HG02970 (cell line): ENCODE data around the gene KPNA3.
A peak's percentile ranks its signal among the peaks of the same experiment; 100 is the strongest.
"Not testable (repeated sequence)": the region's sequence is repeated elsewhere in the genome, so short reads cannot be mapped to it uniquely, and the experiment has no call there.

Experiments used
- ATAC-seq: cut with Tn5 transposase; IDR thresholded peaks from one replicate; pipeline ENCODE4 v1.9.1; 2021; ENCODE audit warnings: mild to moderate bottlenecking, moderate library complexity, moderate number of reproducible peaks; ENCODE audit not compliant: unreplicated experiment, low FRiP score

Gene KPNA3

GRCh38 chr13:49760558-49760957 is 31.9 kb downstream of the KPNA3 start:
- ATAC-seq, result no peak

- no peak for ATAC-seq
Measured at GRCh38 chr13:49759503-49759902, 33.0 kb downstream of the KPNA3 start.

DNA sequence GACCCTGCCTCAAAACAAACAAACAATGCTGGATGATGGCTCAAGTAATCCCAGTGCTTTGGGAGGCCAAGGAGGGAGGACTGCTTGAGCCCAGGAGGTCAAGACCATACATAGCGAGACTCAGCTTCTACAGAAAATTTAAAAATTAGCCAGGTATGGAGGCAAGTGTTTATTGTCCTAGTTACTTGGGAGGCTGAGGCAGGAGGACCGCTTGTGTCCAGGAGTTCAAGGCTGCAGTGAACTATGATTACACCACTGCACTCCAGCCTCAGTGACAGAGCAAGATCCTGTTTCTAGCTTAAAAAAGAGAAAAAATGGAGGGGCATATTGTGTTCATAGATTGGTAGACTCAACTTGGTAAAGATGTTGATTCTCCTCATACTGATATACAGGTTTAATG is 36.2 kb downstream of the KPNA3 start:
- ATAC-seq, result no peak

- no peak for ATAC-seq
Measured at GRCh38 chr13:49754146-49754545, 38.3 kb downstream of the KPNA3 start.

GRCh38 chr13:49749848-49750247 is 42.6 kb downstream of the KPNA3 start:
- no peak for ATAC-seq

GRCh38 chr13:49746111-49746510 is 46.4 kb downstream of the KPNA3 start:
- no peak for ATAC-seq

GRCh38 chr13:49740870-49741269 is 51.6 kb downstream of the KPNA3 start:
- no peak for ATAC-seq

DNA sequence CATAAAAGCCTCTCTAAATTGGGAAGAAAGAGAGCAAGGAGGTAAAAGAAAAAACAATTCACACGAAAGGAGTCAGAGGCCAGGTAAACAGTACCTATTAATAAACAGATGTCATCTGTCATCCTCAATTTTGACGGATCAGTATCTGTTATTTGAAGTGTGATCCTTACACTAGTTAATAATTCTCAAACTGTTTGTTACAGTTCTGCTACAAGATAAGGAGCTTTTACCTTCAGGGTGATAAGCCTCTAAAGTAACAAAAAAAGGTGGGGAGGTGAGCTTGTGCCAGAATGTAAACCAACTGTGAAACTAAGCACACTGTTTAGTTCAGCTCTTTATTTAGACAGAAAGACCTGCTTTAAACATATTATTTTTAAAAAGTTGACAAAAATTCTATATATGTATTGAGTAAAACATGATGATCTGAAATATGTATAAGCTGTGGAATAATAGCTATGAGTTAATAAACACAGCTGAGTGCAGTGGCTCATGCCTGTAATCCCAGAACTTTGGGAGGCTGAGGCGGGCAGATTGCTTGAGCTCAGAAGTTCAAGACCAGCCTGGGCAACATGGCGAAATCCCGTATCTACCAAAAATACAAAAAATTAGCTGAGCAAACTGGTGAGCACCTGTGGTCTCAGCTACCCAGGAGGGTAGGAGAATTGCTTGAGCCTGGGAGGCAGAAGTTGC is 52.8 kb downstream of the KPNA3 start:
- ATAC-seq, result no peak

DNA sequence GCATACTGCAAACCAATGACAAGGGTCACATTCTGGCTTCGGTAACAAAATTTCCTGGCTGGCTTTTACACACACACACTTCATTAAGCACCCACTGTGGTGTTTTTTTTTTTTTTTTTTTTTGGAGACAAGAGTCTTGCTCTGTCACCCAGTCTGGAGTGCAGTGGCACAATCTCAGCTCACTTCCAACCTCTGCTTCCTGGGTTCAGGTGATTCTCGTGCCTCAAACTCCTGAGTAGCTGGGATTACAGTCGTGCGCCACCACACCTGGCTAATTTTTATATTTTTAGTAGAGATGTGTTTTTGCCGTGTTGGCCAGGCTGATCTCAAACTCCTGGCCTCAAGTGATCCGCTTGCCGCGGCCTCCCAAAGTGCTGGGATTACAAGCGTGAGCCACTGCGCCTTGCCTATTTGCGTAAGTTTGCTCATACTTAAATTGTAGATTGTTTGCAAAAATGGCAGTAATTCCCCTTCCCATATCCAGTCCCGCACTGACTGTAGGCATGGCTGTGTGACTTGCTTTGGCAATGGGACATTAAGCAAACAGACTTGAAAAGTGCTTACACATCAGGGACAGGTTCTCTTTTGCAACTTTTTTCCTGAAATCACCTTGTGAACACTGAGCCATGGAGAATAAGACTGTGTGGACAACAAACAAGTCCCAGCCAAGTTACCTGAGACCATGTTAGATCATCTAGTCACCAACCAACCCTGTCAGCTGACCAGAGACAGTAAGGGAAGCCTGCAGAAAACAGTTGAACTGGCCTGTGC is 59.1 kb downstream of the KPNA3 start:
- no peak for ATAC-seq

DNA sequence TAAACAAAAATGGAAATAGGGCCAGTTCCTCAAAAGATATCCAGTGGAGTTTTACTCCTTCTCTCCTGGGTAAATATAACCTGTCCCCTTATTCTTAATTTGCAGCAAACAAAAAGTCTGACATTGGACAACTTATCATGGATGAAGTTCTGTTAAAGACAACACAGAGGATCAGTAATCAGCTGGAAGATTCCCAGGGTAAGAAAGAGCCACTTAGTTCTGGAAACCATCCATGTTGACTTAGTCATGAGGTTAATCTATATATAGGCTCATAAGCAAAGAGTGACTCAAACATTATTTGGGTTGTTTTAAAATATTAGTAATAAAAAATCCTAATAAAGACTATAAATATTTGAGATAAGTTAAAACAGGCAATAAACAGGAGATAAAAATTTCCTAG is 60.7 kb downstream of the KPNA3 start:
- no peak for ATAC-seq

- no peak for ATAC-seq
Measured at GRCh38 chr13:49716615-49717014, 75.9 kb downstream of the KPNA3 start.

DNA sequence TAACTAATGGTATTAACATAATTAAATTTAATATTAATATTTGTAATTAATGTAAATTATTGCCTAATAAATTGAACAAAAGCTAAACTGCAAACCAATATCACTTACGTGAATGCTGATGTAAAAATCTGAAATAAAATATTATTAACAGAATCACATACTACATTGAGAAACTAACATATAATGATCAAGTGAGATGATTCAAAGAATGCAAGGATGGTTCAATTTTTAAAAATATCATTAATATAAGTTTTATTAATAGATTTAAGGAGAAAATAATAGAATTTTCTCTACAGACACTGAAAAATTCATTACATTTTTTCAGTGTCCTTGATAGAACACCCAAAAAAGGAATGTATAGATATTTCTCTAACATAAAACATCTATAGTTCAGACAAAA is 77.7 kb downstream of the KPNA3 start:
- ATAC-seq, result no peak

GRCh38 chr13:49711218-49711863 is 81.1 kb downstream of the KPNA3 start:
- ATAC-seq, result no peak

GRCh38 chr13:49704264-49704663 is 88.2 kb downstream of the KPNA3 start:
- not testable (repeated sequence) for ATAC-seq

DNA sequence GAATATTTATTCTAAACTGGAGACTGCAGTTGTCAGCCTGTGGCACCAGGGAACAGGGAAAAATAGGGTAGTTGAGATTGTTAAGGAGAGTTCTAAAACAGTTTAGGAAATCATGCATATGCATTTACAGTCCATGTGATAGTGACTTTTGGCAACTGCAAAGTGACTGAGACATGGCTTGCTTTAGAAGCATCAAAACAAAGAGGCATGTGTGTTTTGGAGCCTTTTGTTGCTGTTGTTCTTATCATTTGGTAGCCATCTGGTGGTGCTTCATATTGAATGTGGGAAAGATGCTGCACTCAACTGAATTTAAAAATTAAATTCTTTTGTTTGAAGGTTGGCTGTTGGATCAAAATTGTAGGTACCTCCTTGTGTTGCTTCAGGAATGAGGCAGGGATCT is 91.0 kb downstream of the KPNA3 start:
- ATAC-seq, result no peak

DNA sequence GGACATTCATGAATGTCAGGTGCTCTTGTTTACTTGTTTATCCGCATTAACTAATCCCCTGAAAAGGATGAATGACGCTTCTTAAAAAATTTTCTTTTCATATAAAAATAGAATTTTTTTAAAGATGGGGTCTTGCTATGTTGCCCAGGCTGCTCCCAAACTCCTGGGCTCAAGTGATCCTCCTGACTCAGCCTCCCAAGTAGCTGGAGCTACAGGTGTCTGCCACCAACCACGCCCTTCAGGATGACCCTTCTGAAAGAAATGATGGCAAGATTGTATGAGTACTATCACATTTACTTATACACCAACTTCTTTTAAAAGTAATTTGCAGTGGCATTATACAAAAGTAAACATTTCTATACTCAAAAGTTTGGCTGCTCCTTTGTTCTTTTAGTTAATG is 95.0 kb downstream of the KPNA3 start:
- no peak for ATAC-seq

- ATAC-seq, result no peak
Measured at GRCh38 chr13:49694446-49694845, 98.0 kb downstream of the KPNA3 start.

DNA sequence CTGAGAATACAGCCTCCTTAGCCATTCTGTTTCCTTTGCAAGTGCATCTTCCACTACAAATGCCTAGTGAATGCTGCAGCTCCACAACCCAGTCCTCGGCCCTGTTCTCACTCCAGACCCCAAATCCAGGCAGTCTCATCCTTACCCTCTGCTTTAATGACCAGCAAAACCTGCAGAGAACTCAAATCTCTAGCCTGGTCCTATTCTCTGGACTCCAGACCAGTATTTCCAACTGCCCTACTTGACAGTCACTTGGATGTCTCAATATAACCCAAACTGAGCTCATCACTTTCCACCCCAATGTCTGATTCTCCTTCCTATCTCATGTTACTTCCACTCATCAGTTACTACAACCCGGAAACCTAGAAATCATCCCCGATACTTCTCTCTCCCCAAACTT is 98.6 kb downstream of the KPNA3 start:
- no peak for ATAC-seq

- ATAC-seq, result no peak
Measured at GRCh38 chr13:49693191-49693733, 99.2 kb downstream of the KPNA3 start.

GRCh38 chr13:49690995-49691784 is 101.3 kb downstream of the KPNA3 start, which contains the start of gene EBPL:
Gene EBPL (minus strand): TSS chr13:49691486. CDS start chr13:49691424, 62 bp downstream.
- ATAC-seq, result peak; percentile 93
